ENCODE data around the gene CYP27B1. TPM values are rescaled to one million over a fixed set of nuclear protein-coding genes. Genes with fewer than 3 reads are reported as not detected.

The CYP27B1 gene
- total RNA-seq, 1 donor from 2014 or later = 2.0 TPM

- peak overlapping the region; percentile 92 for H3K4me3 ChIP-seq
- peaks cover 40% of the 10 kb centered on the region for H3K36me3 ChIP-seq
- DNase-seq = no peak
- H3K4me1 ChIP-seq = peaks cover 36% of the 10 kb centered on the region
- H3K27ac ChIP-seq = peak overlapping the region; percentile 91
- H3K27me3 ChIP-seq = no peaks in the 10 kb centered on the region
- no peak for ATAC-seq
- H3K9me3 ChIP-seq = no peaks in the 10 kb centered on the region
- intact Hi-C loops (cut with DNase I) = no loop called here
- no peak for TF ChIP-seq CTCF (IDR thresholded peaks at IDR 0.05)
These were observed 15.5 kb downstream of the CYP27B1 start for GRCh38 chr12:57751432-57751787.

GRCh38 chr12:57750561-57751431 is 16.1 kb downstream of the CYP27B1 start:
- ATAC-seq (no peak), DNase-seq (no peak)
- intact Hi-C loops (cut with DNase I) = no loop called here
- TF ChIP-seq CTCF (IDR thresholded peaks at IDR 0.05) = no peak
- Histone ChIP-seq H3K4me3 (peak overlapping the region; percentile 92), H3K36me3 (peaks cover 40% of the 10 kb centered on the region), H3K4me1 (peaks cover 34% of the 10 kb centered on the region), H3K9me3 (no peaks in the 10 kb centered on the region), H3K27ac (peak overlapping the region; percentile 91), H3K27me3 (no peaks in the 10 kb centered on the region)

- Histone ChIP-seq H3K9me3 (no peaks in the 10 kb centered on the region), H3K4me3 (no peak overlapping the region), H3K27ac (no peak overlapping the region), H3K4me1 (peaks cover 37% of the 10 kb centered on the region), H3K27me3 (no peaks in the 10 kb centered on the region), H3K36me3 (peaks cover 40% of the 10 kb centered on the region)
- intact Hi-C loops (cut with DNase I) = no loop called here
- ATAC-seq = no peak
- no peak for TF ChIP-seq CTCF (IDR thresholded peaks at IDR 0.05)
- no peak for DNase-seq
These were observed 17.8 kb downstream of the CYP27B1 start for GRCh38 chr12:57749061-57749460.

GRCh38 chr12:57746025-57746424 is 20.9 kb downstream of the CYP27B1 start:
- no peaks in the 10 kb centered on the region for H3K9me3 ChIP-seq
- no peak for ATAC-seq
- no peak for TF ChIP-seq CTCF (IDR thresholded peaks at IDR 0.05)
- no peaks in the 10 kb centered on the region for H3K27me3 ChIP-seq
- peaks cover 18% of the 10 kb centered on the region for H3K4me1 ChIP-seq
- no peak overlapping the region for H3K27ac ChIP-seq
- intact Hi-C loops (cut with DNase I) = no loop called here
- peak overlapping the region; percentile 75 for H3K4me3 ChIP-seq
- H3K36me3 ChIP-seq = peaks cover 40% of the 10 kb centered on the region
- DNase-seq = no peak

GRCh38 chr12:57745485-57745881 is 21.4 kb downstream of the CYP27B1 start:
- Histone ChIP-seq H3K4me3 (peak overlapping the region; percentile 75), H3K27ac (peak overlapping the region; percentile 94), H3K4me1 (peaks cover 14% of the 10 kb centered on the region), H3K36me3 (peaks cover 38% of the 10 kb centered on the region), H3K9me3 (no peaks in the 10 kb centered on the region), H3K27me3 (peaks cover 4% of the 10 kb centered on the region)
- no peak for ATAC-seq
- intact Hi-C loops (cut with DNase I) = no loop called here
- TF ChIP-seq CTCF (IDR thresholded peaks at IDR 0.05) = no peak
- no peak for DNase-seq

Data from upper lobe of right lung (tissue), 1 donor.